ENCODE data around the gene NHS. TPM values are rescaled to one million over a fixed set of nuclear protein-coding genes. Genes with fewer than 3 reads are reported as not detected.

Gene NHS
- total RNA-seq, 1 experiment from 2014 or later, result 2.2 TPM

- no peak overlapping the region for H3K4me3 ChIP-seq (ENCODE audit: low read depth, low read length)
- ChIA-PET CTCF (no interaction called here), POLR2A (no interaction called here)
- no peaks in the 10 kb centered on the region for H3K36me3 Mint-ChIP-seq (ENCODE audit: insufficient read depth, unreplicated experiment)
- no peaks in the 10 kb centered on the region for H3K36me3 ChIP-seq (ENCODE audit: control insufficient read depth, insufficient read depth, low read length)
- H3K9me3 ChIP-seq, result no peaks in the 10 kb centered on the region
- no TSS peak for BruUV-seq (replicated peaks)
- intact Hi-C loops (cut with micrococcal nuclease; ENCODE audit: unreplicated experiment), result no loop called here
- no peak overlapping the region for H3K27ac Mint-ChIP-seq (ENCODE audit: unreplicated experiment)
- no peak overlapping the region for H3K4me3 Mint-ChIP-seq (ENCODE audit: unreplicated experiment)
- TF ChIP-seq CTCF (IDR thresholded peaks at IDR 0.05; ENCODE audit: insufficient read depth in 1 of 2, low read depth in 1 of 2, low read length in 1 of 2, severe bottlenecking in 1 of 2, unreplicated experiment in 1 of 2), result no peak
- no peaks in the 10 kb centered on the region for H3K27me3 Mint-ChIP-seq (ENCODE audit: insufficient read depth, unreplicated experiment)
- DNase-seq, result no peak
- H3K4me1 Mint-ChIP-seq (ENCODE audit: low read depth, unreplicated experiment), result no peaks in the 10 kb centered on the region
- no peaks in the 10 kb centered on the region for H3K4me1 ChIP-seq
- H3K27me3 ChIP-seq (replicated peaks; ENCODE audit: control insufficient read depth, insufficient read depth, low read length), result no peaks in the 10 kb centered on the region
- no peaks in the 10 kb centered on the region for H3K9me3 Mint-ChIP-seq (ENCODE audit: unreplicated experiment)
Measured at GRCh38 chrX:17682259-17682658, 307.3 kb downstream of the NHS start.

- Histone ChIP-seq H3K27me3 (replicated peaks; ENCODE audit: control insufficient read depth, insufficient read depth, low read length) (no peaks in the 10 kb centered on the region), H3K4me3 (ENCODE audit: low read depth, low read length) (no peak overlapping the region), H3K4me1 (no peaks in the 10 kb centered on the region), H3K36me3 (ENCODE audit: control insufficient read depth, insufficient read depth, low read length) (no peaks in the 10 kb centered on the region), H3K9me3 (no peaks in the 10 kb centered on the region)
- no peak for TF ChIP-seq CTCF (IDR thresholded peaks at IDR 0.05; ENCODE audit: insufficient read depth in 1 of 2, low read depth in 1 of 2, low read length in 1 of 2, severe bottlenecking in 1 of 2, unreplicated experiment in 1 of 2)
- Mint-ChIP-seq H3K27me3 (ENCODE audit: insufficient read depth, unreplicated experiment) (no peaks in the 10 kb centered on the region), H3K4me1 (ENCODE audit: low read depth, unreplicated experiment) (no peaks in the 10 kb centered on the region), H3K27ac (ENCODE audit: unreplicated experiment) (no peak overlapping the region), H3K4me3 (ENCODE audit: unreplicated experiment) (no peak overlapping the region), H3K36me3 (ENCODE audit: insufficient read depth, unreplicated experiment) (no peaks in the 10 kb centered on the region), H3K9me3 (ENCODE audit: unreplicated experiment) (no peaks in the 10 kb centered on the region)
- ChIA-PET CTCF (no interaction called here), POLR2A (no interaction called here)
- BruUV-seq (replicated peaks), result no TSS peak
- DNase-seq, result no peak
- intact Hi-C loops (cut with micrococcal nuclease; ENCODE audit: unreplicated experiment), result no loop called here
Measured at GRCh38 chrX:17685026-17685425, 310.0 kb downstream of the NHS start.

- no TSS peak for BruUV-seq (replicated peaks)
- intact Hi-C loops (cut with micrococcal nuclease; ENCODE audit: unreplicated experiment), result no loop called here
- Mint-ChIP-seq H3K4me3 (ENCODE audit: unreplicated experiment) (no peak overlapping the region), H3K36me3 (ENCODE audit: insufficient read depth, unreplicated experiment) (peaks cover 5% of the 10 kb centered on the region), H3K27me3 (ENCODE audit: insufficient read depth, unreplicated experiment) (no peaks in the 10 kb centered on the region), H3K9me3 (ENCODE audit: unreplicated experiment) (no peaks in the 10 kb centered on the region), H3K27ac (ENCODE audit: unreplicated experiment) (no peak overlapping the region), H3K4me1 (ENCODE audit: low read depth, unreplicated experiment) (no peaks in the 10 kb centered on the region)
- no peaks in the 10 kb centered on the region for H3K27me3 ChIP-seq (replicated peaks; ENCODE audit: control insufficient read depth, insufficient read depth, low read length)
- POLR2A ChIA-PET, result no interaction called here
- CTCF ChIA-PET, result no interaction called here
- H3K9me3 ChIP-seq, result no peaks in the 10 kb centered on the region
- TF ChIP-seq CTCF (IDR thresholded peaks at IDR 0.05; ENCODE audit: insufficient read depth in 1 of 2, low read depth in 1 of 2, low read length in 1 of 2, severe bottlenecking in 1 of 2, unreplicated experiment in 1 of 2), result no peak
- H3K4me1 ChIP-seq, result no peaks in the 10 kb centered on the region
- no peaks in the 10 kb centered on the region for H3K36me3 ChIP-seq (ENCODE audit: control insufficient read depth, insufficient read depth, low read length)
- H3K4me3 ChIP-seq (ENCODE audit: low read depth, low read length), result no peak overlapping the region
- DNase-seq, result no peak
Measured at GRCh38 chrX:17687648-17688047, 312.6 kb downstream of the NHS start.

Data from Caco-2 (cell line).